Measurements from ENCODE around the gene ANKS1B.
"Not testable (repeated sequence)": the region's sequence is repeated elsewhere in the genome, so short reads cannot be mapped to it uniquely, and the experiment has no call there.

Gene ANKS1B

DNA sequence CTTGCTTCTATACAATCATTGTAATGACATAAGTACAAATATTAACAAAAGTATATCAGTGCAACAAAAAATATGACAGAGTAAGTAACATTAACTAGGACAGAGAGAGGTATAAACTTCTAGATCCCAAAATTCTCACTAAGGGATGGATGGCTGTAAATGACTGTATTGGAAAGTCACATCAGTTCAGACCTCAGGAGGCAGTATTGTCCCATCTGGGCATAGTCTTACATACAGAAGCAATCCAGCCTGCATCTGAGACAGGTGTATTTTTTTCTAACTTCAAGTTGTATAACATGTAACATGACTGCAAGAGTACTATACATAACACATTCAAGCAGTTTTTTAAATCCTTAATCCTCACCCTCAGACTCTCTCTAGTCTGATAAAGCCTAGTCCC is 238.2 kb downstream of the ANKS1B start:
- DNase-seq, result no peak

DNA sequence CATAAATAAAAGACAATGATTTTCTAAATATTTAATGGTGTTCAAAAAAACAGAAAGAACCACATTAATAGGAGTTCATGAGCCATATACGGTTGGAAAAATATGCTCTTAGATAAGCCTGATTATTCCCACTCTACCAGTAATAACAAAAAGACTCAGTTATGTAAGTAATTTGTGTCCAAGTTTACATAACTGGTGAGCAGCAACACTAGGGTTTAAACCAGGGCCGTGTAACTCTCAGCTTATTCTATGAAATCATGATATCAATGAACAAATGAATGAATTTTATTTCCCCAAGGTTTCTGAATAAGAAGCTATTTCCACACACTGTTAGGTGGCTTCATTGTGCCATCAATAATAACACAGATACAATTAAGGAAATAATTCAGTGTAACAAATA is 238.8 kb downstream of the ANKS1B start:
- no peak for DNase-seq

- DNase-seq, result no peak
These were observed 239.6 kb downstream of the ANKS1B start for GRCh38 chr12:99745121-99745520.

GRCh38 chr12:99736760-99737269 is 247.9 kb downstream of the ANKS1B start:
- no peak for DNase-seq

DNA sequence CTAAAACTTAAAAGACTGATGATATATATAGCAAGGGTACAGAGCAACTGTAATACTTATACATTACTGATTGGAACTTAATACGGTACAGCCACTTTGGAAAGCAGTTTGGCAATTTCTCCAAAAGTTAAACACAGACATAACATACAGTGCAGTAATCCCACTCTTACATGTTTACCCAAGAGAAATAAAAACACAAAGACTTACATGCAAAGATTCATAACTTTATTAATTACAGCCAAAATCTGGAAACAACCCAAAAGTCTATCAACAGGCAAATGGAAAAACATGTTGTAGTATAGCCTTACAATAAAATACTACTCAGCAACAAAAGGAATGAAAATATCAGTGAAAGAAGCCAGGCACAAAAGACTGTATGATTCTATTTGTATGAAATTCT is 252.6 kb downstream of the ANKS1B start:
- DNase-seq, result no peak

DNA sequence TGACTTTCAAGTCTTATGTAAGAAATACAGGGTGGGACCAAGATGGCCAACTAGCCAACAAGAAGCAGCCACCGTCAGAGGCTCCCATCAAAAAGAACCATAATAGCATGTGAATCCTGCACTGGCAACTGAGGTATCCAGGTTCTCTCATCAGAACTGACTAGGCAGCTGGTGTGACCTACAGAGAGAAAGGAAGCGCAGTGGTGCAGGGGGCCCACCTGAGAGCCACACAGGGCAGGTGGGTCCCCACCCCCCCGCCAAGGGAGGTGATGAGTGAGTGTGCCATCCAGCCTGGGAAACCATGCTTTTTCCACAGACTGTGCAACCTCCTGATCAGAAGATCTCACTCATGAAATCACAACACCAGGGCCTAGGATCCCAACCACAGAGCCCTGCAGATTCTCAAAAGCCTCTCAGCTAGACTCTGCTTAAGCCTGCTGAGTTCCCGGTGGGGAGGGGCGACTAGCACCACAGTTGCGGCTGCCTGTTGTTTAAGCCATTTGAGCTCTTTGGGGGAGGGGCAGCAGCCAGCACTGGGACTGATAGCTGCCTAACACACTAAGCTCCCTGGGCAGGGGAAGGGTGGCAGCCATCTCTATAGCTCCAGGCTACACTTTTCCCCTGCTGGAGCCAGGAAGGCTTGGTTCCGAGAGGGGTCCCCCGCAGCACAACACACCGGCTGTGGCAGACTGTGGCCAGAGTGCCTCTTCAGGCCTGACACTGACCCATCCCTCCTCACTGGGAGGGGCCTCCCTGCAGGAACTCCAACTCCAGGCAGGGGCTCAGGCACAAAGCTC is 261.8 kb downstream of the ANKS1B start:
- DNase-seq, result no peak

- no peak for DNase-seq
These were observed 262.9 kb downstream of the ANKS1B start for GRCh38 chr12:99721715-99722275.

DNA sequence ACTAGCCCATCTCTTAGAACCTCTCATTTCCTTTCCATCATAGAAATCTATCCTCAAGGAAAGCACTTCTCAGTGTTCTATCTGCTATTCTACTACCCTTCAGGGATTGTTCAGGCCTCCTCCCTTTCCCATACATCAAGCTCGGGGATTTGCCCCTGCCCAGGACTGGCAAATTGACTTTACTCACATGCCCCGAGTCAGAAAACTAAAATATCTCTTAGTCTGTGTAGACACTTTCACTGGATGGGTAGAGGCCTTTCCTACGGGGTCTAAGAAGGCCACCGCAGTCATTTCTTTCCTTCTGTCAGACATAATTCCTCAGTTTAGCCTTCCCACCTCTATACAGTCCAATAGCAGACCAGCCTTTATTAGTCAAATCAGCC is 264.7 kb downstream of the ANKS1B start:
- not testable (repeated sequence) for DNase-seq

GRCh38 chr12:99719411-99720082 is 265.2 kb downstream of the ANKS1B start:
- DNase-seq, result not testable (repeated sequence)

- DNase-seq, result not testable (repeated sequence)
These were observed 268.8 kb downstream of the ANKS1B start for GRCh38 chr12:99715841-99716510.

GRCh38 chr12:99714921-99715320 is 269.8 kb downstream of the ANKS1B start:
- DNase-seq, result not testable (repeated sequence)

DNA sequence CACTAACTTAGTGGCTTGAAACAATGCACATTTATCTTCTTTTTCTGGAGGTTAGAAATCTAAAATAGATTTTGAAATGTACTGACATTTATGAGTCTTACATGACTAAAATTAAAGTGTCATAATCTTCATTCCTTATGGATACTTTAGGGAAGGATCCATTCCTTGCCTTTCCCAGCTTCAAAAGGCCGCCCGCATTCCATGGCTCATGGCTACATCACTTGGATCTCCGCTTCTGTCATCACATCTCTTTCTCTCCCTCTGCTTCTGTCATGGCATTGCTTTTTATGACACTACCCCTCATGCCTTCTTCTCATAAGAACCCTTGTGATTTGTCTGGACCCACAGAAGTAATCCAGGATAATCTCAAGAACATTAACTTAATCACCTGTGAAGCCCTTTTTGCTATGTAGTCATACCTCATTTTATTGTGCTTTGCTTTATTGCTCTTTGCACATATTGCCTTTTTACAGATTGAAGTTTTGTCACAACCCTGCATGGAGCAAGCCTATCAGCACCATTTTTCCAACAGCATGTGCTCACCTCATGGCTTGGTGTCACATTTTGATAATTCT is 270.7 kb downstream of the ANKS1B start:
- DNase-seq, result no peak

DNA sequence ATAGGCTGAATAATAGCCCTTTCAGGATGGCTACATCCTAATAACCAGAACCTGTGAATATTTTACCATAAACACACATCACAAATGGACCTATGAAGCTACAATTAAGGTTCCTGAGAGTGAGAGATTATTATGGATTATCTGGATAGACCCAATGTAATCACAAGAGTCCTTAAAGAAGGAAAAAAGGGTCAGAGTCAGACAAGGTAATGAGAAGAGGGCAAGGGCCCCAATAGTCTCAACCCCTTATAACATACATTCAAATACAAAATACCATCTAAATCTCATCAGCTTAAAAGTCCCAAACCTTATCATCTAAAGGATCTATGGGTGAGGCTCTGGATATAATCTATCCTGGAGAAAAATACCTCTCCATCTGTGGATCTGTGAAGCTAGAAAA is 272.5 kb downstream of the ANKS1B start:
- no peak for DNase-seq

DNA sequence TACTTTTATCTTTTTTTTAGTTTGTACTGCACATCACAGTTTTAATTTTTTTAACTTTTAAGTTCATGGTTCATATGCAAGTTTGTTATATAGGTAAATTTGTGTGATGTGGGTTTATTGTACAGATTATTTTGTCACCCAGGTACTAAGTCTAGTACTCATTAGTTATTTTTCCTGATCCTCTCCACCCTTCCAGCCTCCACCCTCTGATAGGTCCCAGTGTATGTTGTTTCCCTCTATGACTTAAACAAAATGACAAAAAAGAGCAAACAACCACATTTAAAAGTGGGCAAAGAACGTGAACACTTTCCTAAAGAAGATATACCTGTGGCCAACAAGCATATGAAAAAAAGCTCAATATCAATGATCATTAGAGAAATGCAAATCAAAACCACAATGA is 273.5 kb downstream of the ANKS1B start:
- DNase-seq, result no peak

- no peak for DNase-seq
These were observed 275.1 kb downstream of the ANKS1B start for GRCh38 chr12:99709619-99710018.

GRCh38 chr12:99709116-99709515 is 275.6 kb downstream of the ANKS1B start:
- no peak for DNase-seq

DNA sequence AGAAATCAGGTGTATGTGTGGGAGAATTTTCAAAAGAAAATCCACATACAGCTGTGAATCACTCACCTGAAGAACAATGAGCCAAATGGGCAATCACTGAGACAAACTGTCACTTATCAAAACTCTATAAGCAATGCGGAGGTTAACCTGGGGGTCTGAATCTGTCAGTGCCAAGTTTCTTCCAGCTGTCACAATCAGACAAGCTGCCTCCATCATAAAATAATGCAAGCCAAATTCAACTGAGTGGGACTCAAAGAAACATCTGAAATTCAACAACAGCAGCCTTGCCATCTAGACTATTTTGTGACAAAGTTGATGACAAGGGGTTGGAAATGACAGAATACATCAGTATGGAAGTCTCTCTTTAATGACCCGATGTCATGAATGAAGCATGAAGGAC is 276.9 kb downstream of the ANKS1B start:
- no peak for DNase-seq

DNA sequence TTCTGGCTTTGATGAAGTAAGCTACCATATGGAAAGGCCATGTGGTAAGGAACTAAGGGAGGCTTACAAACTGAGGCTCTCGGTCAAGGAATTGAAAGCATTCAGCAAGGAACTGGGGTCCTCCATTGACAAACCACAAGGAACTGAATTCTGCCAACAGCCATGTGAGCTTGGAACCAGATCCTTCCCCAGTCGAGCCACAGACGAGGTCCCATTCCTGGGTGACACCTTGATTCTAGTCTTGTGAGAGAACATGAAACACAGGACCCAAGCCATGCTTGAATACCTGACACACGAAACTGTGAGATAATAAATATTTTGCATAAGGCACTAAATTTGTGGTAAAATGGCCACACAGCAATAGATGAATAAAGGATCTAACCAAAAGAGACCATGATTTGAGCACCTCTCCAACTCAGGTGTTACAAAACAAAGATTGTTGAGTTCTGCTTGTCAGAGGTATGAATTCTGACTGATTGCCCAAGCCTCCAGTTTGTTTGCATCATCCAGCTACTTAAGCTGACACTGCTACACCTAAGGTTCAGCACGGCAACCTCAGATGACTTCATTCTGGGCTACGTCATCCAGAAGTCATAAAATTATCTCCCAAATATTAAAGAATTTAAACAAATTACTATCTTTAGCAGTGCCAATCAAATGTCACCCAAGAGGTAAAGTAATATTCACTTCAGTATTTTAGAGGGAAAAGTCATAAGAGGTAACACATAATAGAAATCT is 277.8 kb downstream of the ANKS1B start:
- DNase-seq, result no peak

DNA sequence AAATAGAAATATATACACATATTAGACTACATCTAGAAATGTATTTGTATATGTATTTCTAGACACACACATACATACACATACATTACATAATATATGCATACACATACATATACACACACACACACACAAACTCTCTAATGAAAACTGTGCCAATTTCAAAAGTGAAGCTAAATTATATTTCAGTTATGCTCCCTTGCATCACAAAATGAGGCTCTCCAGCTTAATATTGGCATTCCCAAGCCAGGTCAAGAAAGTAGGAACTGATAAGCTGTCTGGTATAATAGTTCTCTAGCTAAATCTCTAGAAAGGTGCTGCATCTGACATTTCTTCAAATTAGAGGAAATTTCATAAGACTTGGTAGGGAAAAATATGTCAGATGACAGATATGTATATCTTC is 280.3 kb downstream of the ANKS1B start:
- DNase-seq, result no peak

DNA sequence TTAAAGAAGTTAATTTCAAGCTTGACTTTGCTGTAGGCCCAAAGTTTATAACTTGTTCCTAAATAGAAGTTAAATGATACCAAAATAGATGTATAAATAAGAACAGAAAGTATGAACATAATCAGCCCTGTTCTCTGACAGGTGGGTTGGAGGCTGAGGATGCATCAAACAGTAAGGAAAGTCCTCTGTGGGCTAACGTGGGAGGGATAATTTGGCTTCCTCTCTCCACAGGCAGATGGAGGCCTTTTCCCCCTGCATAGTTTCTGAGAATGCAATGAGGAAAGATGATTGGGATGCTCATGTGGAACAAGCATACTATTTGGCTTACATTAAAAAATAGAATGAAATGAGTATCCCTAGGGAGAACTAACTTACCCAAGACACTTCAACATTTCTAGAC is 280.7 kb downstream of the ANKS1B start:
- DNase-seq, result no peak

DNA sequence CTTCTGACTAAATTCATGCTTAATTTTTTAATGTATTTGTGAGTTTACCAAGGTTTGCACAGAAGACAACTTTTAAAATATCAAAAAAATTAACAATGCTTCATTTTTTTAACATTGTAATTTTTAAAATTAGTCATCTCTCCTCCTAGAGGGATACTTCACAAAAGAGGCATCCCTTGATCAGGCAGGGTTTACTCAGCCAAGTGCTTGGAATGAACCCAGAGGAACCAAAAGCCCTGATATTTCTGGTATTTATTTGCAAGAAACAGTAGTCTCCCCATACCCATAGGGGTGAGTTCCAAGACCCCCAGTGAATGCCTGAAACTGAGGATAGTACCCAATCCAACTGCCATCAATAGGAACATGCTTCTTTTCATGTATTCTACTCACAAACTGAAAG is 284.7 kb downstream of the ANKS1B start:
- DNase-seq, result no peak

DNA sequence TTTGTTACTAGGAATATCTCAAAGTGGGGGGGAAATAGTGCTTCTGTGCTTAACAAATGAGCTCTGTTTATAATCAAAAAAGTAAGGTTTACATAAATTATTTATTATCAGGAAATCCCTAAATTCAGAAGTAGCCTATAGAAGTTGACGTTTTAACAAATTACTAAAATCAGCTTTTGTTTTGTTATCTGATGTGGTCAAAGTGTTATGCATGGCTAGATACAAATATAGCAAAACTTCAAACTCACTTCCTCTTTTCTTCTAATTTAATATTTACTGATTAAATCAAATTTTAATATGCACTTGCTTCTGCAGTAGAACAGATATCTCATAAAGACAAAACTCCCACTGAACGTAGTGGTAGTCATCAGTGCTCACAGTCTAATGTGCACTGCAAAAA is 289.7 kb downstream of the ANKS1B start:
- no peak for DNase-seq
